Uterus (tissue), 2 donors: ENCODE results near the gene MICAL2.

Experiments
- POLR2A ChIP-seq, 2 donors: fragments of 450-650 bp; IDR thresholded peaks; one replicate each; pipeline ENCODE4 v1.6.1; 2016; ENCODE audit warnings: antibody characterized with exemption in 2 of 2, mild to moderate bottlenecking in 1 of 2, moderate library complexity in 1 of 2
- TF ChIP-seq, protein P1 (sequence below), 4 experiments: fragments of 200-600 bp in 2 of 4; fragments of 450-650 bp in 2 of 4; sonication (generic) in 2 of 4; IDR thresholded peaks; one replicate each; pipeline ENCODE4 v1.5.1; 2016 to 2019; ENCODE audit warnings: antibody characterized with exemption in 4 of 4, mild to moderate bottlenecking in 2 of 4, moderate library complexity in 1 of 4

DNA sequence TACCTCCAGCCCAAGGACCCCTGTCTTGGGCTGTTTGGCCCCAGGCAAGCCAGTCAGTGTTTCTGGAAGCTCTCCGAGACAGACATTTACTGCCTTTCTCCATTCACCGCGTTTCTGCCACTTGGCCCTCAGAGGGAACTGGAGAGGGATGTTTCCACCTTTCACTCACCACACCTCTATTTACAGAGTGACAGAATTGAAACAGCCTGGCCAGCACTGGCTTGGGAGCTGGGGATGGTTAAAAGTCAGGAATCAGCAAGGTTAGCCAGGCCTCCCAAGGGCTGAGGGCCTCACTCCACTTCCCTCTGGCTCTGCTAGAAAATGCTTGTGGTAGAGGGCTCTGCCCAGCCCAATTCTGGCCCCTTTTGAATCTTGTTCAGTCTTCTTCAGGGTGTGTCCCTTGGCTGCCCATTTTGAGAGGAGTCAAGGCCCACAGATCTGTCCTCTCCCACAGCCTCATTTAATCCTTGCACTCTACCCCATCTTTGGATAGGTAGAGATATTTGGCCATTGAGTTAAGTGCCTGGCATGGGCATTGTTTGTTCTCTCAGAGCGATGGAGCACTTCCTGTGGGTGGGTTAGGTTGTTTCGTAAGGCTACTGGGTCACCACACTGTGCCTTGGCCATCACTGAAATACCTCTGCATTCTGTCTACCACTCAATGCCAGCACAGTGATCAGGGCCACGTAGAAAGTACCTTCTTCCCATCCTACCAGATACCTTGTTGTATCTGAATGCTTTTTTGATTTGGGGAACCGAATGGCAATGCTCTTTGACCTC lies 119.2 kb downstream of the MICAL2 start:
- no peak for TF ChIP-seq POLR2A (IDR thresholded peaks at IDR 0.05)
- TF ChIP-seq, protein P1, sequence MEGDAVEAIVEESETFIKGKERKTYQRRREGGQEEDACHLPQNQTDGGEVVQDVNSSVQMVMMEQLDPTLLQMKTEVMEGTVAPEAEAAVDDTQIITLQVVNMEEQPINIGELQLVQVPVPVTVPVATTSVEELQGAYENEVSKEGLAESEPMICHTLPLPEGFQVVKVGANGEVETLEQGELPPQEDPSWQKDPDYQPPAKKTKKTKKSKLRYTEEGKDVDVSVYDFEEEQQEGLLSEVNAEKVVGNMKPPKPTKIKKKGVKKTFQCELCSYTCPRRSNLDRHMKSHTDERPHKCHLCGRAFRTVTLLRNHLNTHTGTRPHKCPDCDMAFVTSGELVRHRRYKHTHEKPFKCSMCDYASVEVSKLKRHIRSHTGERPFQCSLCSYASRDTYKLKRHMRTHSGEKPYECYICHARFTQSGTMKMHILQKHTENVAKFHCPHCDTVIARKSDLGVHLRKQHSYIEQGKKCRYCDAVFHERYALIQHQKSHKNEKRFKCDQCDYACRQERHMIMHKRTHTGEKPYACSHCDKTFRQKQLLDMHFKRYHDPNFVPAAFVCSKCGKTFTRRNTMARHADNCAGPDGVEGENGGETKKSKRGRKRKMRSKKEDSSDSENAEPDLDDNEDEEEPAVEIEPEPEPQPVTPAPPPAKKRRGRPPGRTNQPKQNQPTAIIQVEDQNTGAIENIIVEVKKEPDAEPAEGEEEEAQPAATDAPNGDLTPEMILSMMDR (IDR thresholded peaks at IDR 0.05) = no peak
